Measurements from ENCODE around the gene PAX8. TPM values are rescaled to one million over a fixed set of nuclear protein-coding genes. Genes with fewer than 3 reads are reported as not detected.

Gene PAX8
- total and polyA plus RNA-seq, 2 of the 13 experiments (the other 11 are each of a cell fraction or from before 2014, with no cell fraction given) = 1.5 to 8.8 TPM

GRCh38 chr2:113219092-113219441 is 59.7 kb downstream of the PAX8 start (continued):
- TF ChIP-seq TRAFD1 (CRISPR knock-in tag; IDR thresholded peaks at IDR 0.05; ENCODE audit: borderline replicate concordance) (no peak), POLR2AphosphoS5 (IDR thresholded peaks at IDR 0.05; ENCODE audit: low read depth, low read length) (no peak), FOXA1 (IDR thresholded peaks at IDR 0.05) (no peak), FOXA1 (CRISPR knock-in tag; IDR thresholded peaks at IDR 0.05) (no peak), HOXA3 (CRISPR knock-in tag; IDR thresholded peaks at IDR 0.05) (no peak), CENPT (CRISPR knock-in tag; IDR thresholded peaks at IDR 0.05; ENCODE audit: low read depth) (no peak), TCF12 (IDR thresholded peaks at IDR 0.05) (no peak), TCF12 (CRISPR knock-in tag; IDR thresholded peaks at IDR 0.05) (no peak), ZIK1 (CRISPR knock-in tag; IDR thresholded peaks at IDR 0.05; ENCODE audit: borderline replicate concordance, low read depth) (no peak), SETDB1 (CRISPR knock-in tag; IDR thresholded peaks at IDR 0.05; ENCODE audit: borderline replicate concordance) (no peak), MAFF (IDR thresholded peaks at IDR 0.05; ENCODE audit: low read depth, low read length) (no peak), ZGPAT (CRISPR knock-in tag; IDR thresholded peaks at IDR 0.05) (no peak), ZNF598 (CRISPR knock-in tag; IDR thresholded peaks at IDR 0.05; ENCODE audit: borderline replicate concordance) (0 out of 2 replicates have a peak, but pooled peaks have one; percentile 1), ZNF264 (CRISPR knock-in tag; IDR thresholded peaks at IDR 0.05) (no peak), LBX2 (CRISPR knock-in tag; IDR thresholded peaks at IDR 0.05; ENCODE audit: borderline replicate concordance) (no peak)
- TF ChIP-seq, protein P1, sequence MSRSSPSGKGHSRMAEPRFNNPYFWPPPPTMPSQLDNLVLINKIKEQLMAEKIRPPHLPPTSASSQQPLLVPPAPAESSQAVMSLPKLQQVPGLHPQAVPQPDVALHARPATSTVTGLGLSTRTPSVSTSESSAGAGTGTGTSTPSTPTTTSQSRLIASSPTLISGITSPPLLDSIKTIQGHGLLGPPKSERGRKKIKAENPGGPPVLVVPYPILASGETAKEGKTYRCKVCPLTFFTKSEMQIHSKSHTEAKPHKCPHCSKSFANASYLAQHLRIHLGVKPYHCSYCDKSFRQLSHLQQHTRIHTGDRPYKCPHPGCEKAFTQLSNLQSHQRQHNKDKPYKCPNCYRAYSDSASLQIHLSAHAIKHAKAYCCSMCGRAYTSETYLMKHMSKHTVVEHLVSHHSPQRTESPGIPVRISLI (CRISPR knock-in tag; IDR thresholded peaks at IDR 0.05; ENCODE audit: borderline replicate concordance) = no peak
- TF ChIP-seq, protein P2, sequence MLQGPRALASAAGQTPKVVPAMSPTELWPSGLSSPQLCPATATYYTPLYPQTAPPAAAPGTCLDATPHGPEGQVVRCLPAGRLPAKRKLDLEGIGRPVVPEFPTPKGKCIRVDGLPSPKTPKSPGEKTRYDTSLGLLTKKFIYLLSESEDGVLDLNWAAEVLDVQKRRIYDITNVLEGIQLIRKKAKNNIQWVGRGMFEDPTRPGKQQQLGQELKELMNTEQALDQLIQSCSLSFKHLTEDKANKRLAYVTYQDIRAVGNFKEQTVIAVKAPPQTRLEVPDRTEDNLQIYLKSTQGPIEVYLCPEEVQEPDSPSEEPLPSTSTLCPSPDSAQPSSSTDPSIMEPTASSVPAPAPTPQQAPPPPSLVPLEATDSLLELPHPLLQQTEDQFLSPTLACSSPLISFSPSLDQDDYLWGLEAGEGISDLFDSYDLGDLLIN (CRISPR knock-in tag; IDR thresholded peaks at IDR 0.05; ENCODE audit: borderline replicate concordance) = no peak
